ENCODE results near the gene JMJD1C. TPM values are rescaled to one million over a fixed set of nuclear protein-coding genes. Genes with fewer than 3 reads are reported as not detected.

Gene JMJD1C
- total and polyA plus RNA-seq, 2 donors (not counting 3 experiments of a cell fraction or from before 2014, with no cell fraction given) = 32.1 to 97.1 TPM

DNA sequence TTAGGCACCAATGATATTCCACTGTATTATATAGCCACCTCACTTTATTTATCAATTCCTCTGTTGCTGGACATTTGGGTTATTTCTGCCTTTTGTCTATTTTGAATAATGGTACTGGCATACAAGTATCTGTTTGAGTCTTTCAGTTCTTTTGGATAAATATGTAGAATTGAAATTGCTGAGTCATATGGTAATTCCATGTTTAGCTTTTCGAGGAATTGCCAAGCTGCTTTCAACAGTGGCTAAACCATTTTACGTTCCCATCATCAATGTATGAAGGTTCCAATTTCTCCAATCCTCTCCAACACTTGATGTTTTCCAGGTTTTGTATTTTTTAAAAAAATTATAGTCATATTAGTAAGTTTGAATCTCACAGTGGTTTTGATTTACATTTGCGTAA is 42.3 kb downstream of the JMJD1C start:
- no peaks in the 10 kb centered on the region for H3K36me3 ChIP-seq (ENCODE audit: control insufficient read depth in 2 of 2, extremely low read depth in 1 of 2, insufficient read depth in 2 of 2, low read length in 2 of 2)
- H3K9me1 ChIP-seq (replicated peaks; ENCODE audit: control insufficient read depth, extremely low read depth, insufficient read depth, low read length) = no peaks in the 10 kb centered on the region
- H3K27ac ChIP-seq (ENCODE audit: insufficient read depth, low read depth, low read length) = no peak overlapping the region
- BruUV-seq (replicated peaks) = no TSS peak
- TF ChIP-seq GATA2 (IDR thresholded peaks at IDR 0.05; ENCODE audit: insufficient read depth, insufficient read length, low read depth, low read length) = no peak
- TF ChIP-seq EZH2 (IDR thresholded peaks at IDR 0.05; ENCODE audit: borderline replicate concordance, low read depth, low read length, severe bottlenecking) = no peak
- TF ChIP-seq, protein P1, sequence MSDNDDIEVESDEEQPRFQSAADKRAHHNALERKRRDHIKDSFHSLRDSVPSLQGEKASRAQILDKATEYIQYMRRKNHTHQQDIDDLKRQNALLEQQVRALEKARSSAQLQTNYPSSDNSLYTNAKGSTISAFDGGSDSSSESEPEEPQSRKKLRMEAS (IDR thresholded peaks at IDR 0.05; ENCODE audit: insufficient read depth, insufficient read length) = no peak
- H3K4me2 ChIP-seq (ENCODE audit: insufficient read depth, low read length) = no peak overlapping the region
- ChIA-PET CTCF (no interaction called here), POLR2A (no interaction called here)
- no peak overlapping the region for H3K4me3 ChIP-seq (replicated peaks in 1 of 3; ENCODE audit: insufficient read depth in 1 of 3, low read depth in 1 of 3, low read length in 3 of 3)
- no peak overlapping the region for H2AFZ ChIP-seq (ENCODE audit: low read depth, low read length)
- dilution Hi-C loops (cut with MboI; ENCODE audit: extremely low pct_ligation_motif_present, low sequenced_read_pairs) = no loop called here
- no peaks in the 10 kb centered on the region for H4K20me1 ChIP-seq (replicated peaks; ENCODE audit: control insufficient read depth, extremely low read depth, insufficient read depth, low read length)
- H3K9ac ChIP-seq (replicated peaks; ENCODE audit: extremely low read depth, insufficient read depth, low read length) = no peak overlapping the region
- DNase-seq (ENCODE audit: low read depth, low spot score) (no peak), FAIRE-seq (no peak)
- intact Hi-C loops (cut with micrococcal nuclease) = no loop called here
- H3K9me3 ChIP-seq (replicated peaks; ENCODE audit: control insufficient read depth, insufficient read depth, low read length) = no peaks in the 10 kb centered on the region
- H3K79me2 ChIP-seq (ENCODE audit: control insufficient read depth, insufficient read depth, low read length) = peaks cover 85% of the 10 kb centered on the region
- H3K4me1 ChIP-seq (ENCODE audit: control insufficient read depth, extremely low read depth, insufficient read depth, low read length) = peaks cover 4% of the 10 kb centered on the region
- H3K27me3 ChIP-seq (ENCODE audit: control insufficient read depth in 2 of 2, insufficient read depth in 2 of 2, low read length in 2 of 2) = no peaks in the 10 kb centered on the region

DNA sequence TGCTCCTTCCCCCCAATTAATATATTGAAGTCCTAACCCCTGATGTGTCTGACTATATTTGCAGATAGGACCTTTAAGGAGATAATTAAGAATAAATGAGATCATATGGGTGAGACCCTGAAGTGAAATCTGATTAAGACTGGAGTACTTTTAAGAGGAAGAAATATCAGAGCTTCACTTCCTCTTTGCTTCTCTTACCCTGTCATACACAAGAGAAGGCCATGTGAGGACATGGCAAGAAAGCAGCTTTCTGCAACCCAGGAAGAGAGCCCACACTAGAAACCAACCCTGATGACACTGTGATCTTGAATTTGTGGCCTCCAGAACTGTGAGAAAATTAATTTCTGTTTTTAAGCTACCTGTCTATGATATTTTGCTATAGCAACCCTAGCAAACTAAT is 44.2 kb downstream of the JMJD1C start:
- BruUV-seq (replicated peaks) = no TSS peak

More for the DNA sequence above, 44.2 kb downstream of the JMJD1C start:
- dilution Hi-C loops (cut with MboI; ENCODE audit: extremely low pct_ligation_motif_present, low sequenced_read_pairs) (no loop called here), intact Hi-C loops (cut with micrococcal nuclease) (no loop called here)
- Histone ChIP-seq H3K27ac (ENCODE audit: insufficient read depth, low read depth, low read length) (no peak overlapping the region), H3K4me1 (ENCODE audit: control insufficient read depth, extremely low read depth, insufficient read depth, low read length) (peaks cover 8% of the 10 kb centered on the region), H3K27me3 (ENCODE audit: control insufficient read depth in 2 of 2, insufficient read depth in 2 of 2, low read length in 2 of 2) (no peaks in the 10 kb centered on the region), H4K20me1 (replicated peaks; ENCODE audit: control insufficient read depth, extremely low read depth, insufficient read depth, low read length) (no peaks in the 10 kb centered on the region), H3K9me3 (replicated peaks; ENCODE audit: control insufficient read depth, insufficient read depth, low read length) (no peaks in the 10 kb centered on the region), H3K79me2 (ENCODE audit: control insufficient read depth, insufficient read depth, low read length) (peaks cover 83% of the 10 kb centered on the region), H3K4me3 (replicated peaks in 1 of 3; ENCODE audit: insufficient read depth in 1 of 3, low read depth in 1 of 3, low read length in 3 of 3) (no peak overlapping the region), H2AFZ (ENCODE audit: low read depth, low read length) (no peak overlapping the region), H3K4me2 (ENCODE audit: insufficient read depth, low read length) (no peak overlapping the region), H3K9me1 (replicated peaks; ENCODE audit: control insufficient read depth, extremely low read depth, insufficient read depth, low read length) (no peaks in the 10 kb centered on the region), H3K36me3 (ENCODE audit: control insufficient read depth in 2 of 2, extremely low read depth in 1 of 2, insufficient read depth in 2 of 2, low read length in 2 of 2) (no peaks in the 10 kb centered on the region), H3K9ac (replicated peaks; ENCODE audit: extremely low read depth, insufficient read depth, low read length) (no peak overlapping the region)
- DNase-seq (ENCODE audit: low read depth, low spot score) (no peak), FAIRE-seq (no peak)
- POLR2A ChIA-PET = no interaction called here
- CTCF ChIA-PET = no interaction called here
- no peak for TF ChIP-seq POLR2AphosphoS5 (IDR thresholded peaks at IDR 0.05; ENCODE audit: insufficient read depth, low read depth, low read length)
- no peak for TF ChIP-seq JUN (IDR thresholded peaks at IDR 0.05; ENCODE audit: borderline replicate concordance, insufficient read depth, insufficient read length, low read depth)
- TF ChIP-seq EZH2 (IDR thresholded peaks at IDR 0.05; ENCODE audit: borderline replicate concordance, low read depth, low read length, severe bottlenecking) = no peak
- no peak for TF ChIP-seq MYC (IDR thresholded peaks at IDR 0.05; ENCODE audit: low read depth, low read length)
- no peak for TF ChIP-seq GATA2 (IDR thresholded peaks at IDR 0.05; ENCODE audit: insufficient read depth, insufficient read length, low read depth, low read length)
- TF ChIP-seq, protein P1 (IDR thresholded peaks at IDR 0.05; ENCODE audit: insufficient read depth, insufficient read length) = no peak
- no peak for TF ChIP-seq POLR2A (IDR thresholded peaks at IDR 0.05; ENCODE audit: low read depth, low read length)
- no peak for TF ChIP-seq FOS (IDR thresholded peaks at IDR 0.05; ENCODE audit: borderline replicate concordance, insufficient read depth, low read length)
- TF ChIP-seq, protein P2, sequence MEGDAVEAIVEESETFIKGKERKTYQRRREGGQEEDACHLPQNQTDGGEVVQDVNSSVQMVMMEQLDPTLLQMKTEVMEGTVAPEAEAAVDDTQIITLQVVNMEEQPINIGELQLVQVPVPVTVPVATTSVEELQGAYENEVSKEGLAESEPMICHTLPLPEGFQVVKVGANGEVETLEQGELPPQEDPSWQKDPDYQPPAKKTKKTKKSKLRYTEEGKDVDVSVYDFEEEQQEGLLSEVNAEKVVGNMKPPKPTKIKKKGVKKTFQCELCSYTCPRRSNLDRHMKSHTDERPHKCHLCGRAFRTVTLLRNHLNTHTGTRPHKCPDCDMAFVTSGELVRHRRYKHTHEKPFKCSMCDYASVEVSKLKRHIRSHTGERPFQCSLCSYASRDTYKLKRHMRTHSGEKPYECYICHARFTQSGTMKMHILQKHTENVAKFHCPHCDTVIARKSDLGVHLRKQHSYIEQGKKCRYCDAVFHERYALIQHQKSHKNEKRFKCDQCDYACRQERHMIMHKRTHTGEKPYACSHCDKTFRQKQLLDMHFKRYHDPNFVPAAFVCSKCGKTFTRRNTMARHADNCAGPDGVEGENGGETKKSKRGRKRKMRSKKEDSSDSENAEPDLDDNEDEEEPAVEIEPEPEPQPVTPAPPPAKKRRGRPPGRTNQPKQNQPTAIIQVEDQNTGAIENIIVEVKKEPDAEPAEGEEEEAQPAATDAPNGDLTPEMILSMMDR (IDR thresholded peaks at IDR 0.05; ENCODE audit: extremely low read depth in 1 of 2, insufficient read depth in 1 of 2, low read depth in 1 of 2, low read length in 2 of 2) = no peak

All from endothelial cell of umbilical vein (primary cell).